Measurements from ENCODE around the gene ADAMTS9. TPM values are rescaled to one million over a fixed set of nuclear protein-coding genes. Genes with fewer than 3 reads are reported as not detected.

The ADAMTS9 gene
- total RNA-seq, 2 donors from 2014 or later, result 27.2 to 54.7 TPM

- H3K4me3 ChIP-seq, result no peak overlapping the region
- H3K27ac ChIP-seq, result no peak overlapping the region
- H3K27me3 ChIP-seq, result no peaks in the 10 kb centered on the region
- ATAC-seq (no peak), DNase-seq (no peak)
- H3K36me3 ChIP-seq (replicated peaks in 1 of 2; ENCODE audit: insufficient read depth in 1 of 2, low read depth in 2 of 2), result no peaks in the 10 kb centered on the region
- peaks cover 22% of the 10 kb centered on the region for H3K4me1 ChIP-seq
- TF ChIP-seq POLR2A (IDR thresholded peaks at IDR 0.05) (no peak), CTCF (IDR thresholded peaks at IDR 0.05) (no peak)
- intact Hi-C loops (cut with DNase I), result no loop called here
- H3K9me3 ChIP-seq, result no peaks in the 10 kb centered on the region
- WGBS, 2 donors, result 70 to 73% methylated on average over 4 of the region's 4 CpGs
These were observed 100.8 kb downstream of the ADAMTS9 start for GRCh38 chr3:64586952-64587351.

GRCh38 chr3:64584179-64584578, 103.6 kb downstream of the ADAMTS9 start:
- peaks cover 31% of the 10 kb centered on the region for H3K4me1 ChIP-seq
- WGBS, 2 donors, result 82 to 83% methylated on average over 1 of the region's 1 CpG
- H3K9me3 ChIP-seq, result no peaks in the 10 kb centered on the region
- no peaks in the 10 kb centered on the region for H3K36me3 ChIP-seq (replicated peaks in 1 of 2; ENCODE audit: insufficient read depth in 1 of 2, low read depth in 2 of 2)
- H3K4me3 ChIP-seq, result no peak overlapping the region
- ATAC-seq (peak; percentile 33), DNase-seq (no peak)
- intact Hi-C loops (cut with DNase I), result no loop called here
- no peaks in the 10 kb centered on the region for H3K27me3 ChIP-seq
- H3K27ac ChIP-seq, result peak overlapping the region in 1 of 4 donors; percentile 41
- no peak for TF ChIP-seq POLR2A (IDR thresholded peaks at IDR 0.05)

GRCh38 chr3:64578797-64579196, 109.0 kb downstream of the ADAMTS9 start:
- Histone ChIP-seq H3K4me1 (peaks cover 23% of the 10 kb centered on the region), H3K36me3 (replicated peaks in 1 of 2; ENCODE audit: insufficient read depth in 1 of 2, low read depth in 2 of 2) (no peaks in the 10 kb centered on the region), H3K27me3 (no peaks in the 10 kb centered on the region), H3K4me3 (no peak overlapping the region), H3K9me3 (no peaks in the 10 kb centered on the region), H3K27ac (no peak overlapping the region)
- ATAC-seq (no peak), DNase-seq (no peak)
- no peak for TF ChIP-seq CTCF (IDR thresholded peaks at IDR 0.05)
- no peak for TF ChIP-seq POLR2A (IDR thresholded peaks at IDR 0.05)
- 75 to 76% methylated on average over 3 of the region's 3 CpGs for WGBS, 2 donors
- intact Hi-C loops (cut with DNase I), result no loop called here

GRCh38 chr3:64578062-64578770, 109.6 kb downstream of the ADAMTS9 start:
- intact Hi-C loops (cut with DNase I), result no loop called here
- no peaks in the 10 kb centered on the region for H3K9me3 ChIP-seq
- no peak overlapping the region for H3K4me3 ChIP-seq
- no peak for TF ChIP-seq POLR2A (IDR thresholded peaks at IDR 0.05)
- no peak for TF ChIP-seq CTCF (IDR thresholded peaks at IDR 0.05)
- H3K36me3 ChIP-seq (replicated peaks in 1 of 2; ENCODE audit: insufficient read depth in 1 of 2, low read depth in 2 of 2), result no peaks in the 10 kb centered on the region
- H3K27ac ChIP-seq, result no peak overlapping the region
- H3K27me3 ChIP-seq, result no peaks in the 10 kb centered on the region
- no peak for ATAC-seq
- no peak for DNase-seq
- H3K4me1 ChIP-seq, result peaks cover 21% of the 10 kb centered on the region
- WGBS, 2 donors, result 70 to 72% methylated on average over 7 of the region's 7 CpGs

GRCh38 chr3:64576211-64576775, 111.5 kb downstream of the ADAMTS9 start:
- peaks cover 8% of the 10 kb centered on the region for H3K4me1 ChIP-seq
- 88 to 92% methylated on average over 10 of the region's 10 CpGs for WGBS, 2 donors
- H3K4me3 ChIP-seq, result no peak overlapping the region
- DNase-seq (no peak), ATAC-seq (no peak)
- H3K9me3 ChIP-seq, result no peaks in the 10 kb centered on the region
- H3K27me3 ChIP-seq, result no peaks in the 10 kb centered on the region
- intact Hi-C loops (cut with DNase I), result no loop called here
- H3K27ac ChIP-seq, result no peak overlapping the region
- TF ChIP-seq CTCF (IDR thresholded peaks at IDR 0.05) (no peak), POLR2A (IDR thresholded peaks at IDR 0.05) (no peak)
- H3K36me3 ChIP-seq (replicated peaks in 1 of 2; ENCODE audit: insufficient read depth in 1 of 2, low read depth in 2 of 2), result no peaks in the 10 kb centered on the region
